OCI-LY1 (cell line): Measurements from ENCODE around the gene C1orf50.

Experiments used
- H2AFZ ChIP-seq: fragments of 200-600 bp; sonication (generic), shearing (Covaris generic); 2 replicates; pipeline ENCODE4 v1.6.0; 2014; ENCODE audit warnings: antibody characterized with exemption, mild to moderate bottlenecking, low read length
- H3F3A ChIP-seq: fragments of 200-600 bp; sonication (generic), shearing (Covaris generic); 2 replicates; pipeline ENCODE4 v1.6.0; 2014; ENCODE audit warnings: mild to moderate bottlenecking, antibody characterized with exemption, low read length, moderate library complexity; ENCODE audit not compliant: insufficient read depth
- H3K27ac ChIP-seq: fragments of 200-600 bp; sonication (generic); 2 replicates; pipeline ENCODE4 v1.5.1; 2014; ENCODE audit warnings: low read length, mixed run types, mild to moderate bottlenecking, low read depth; ENCODE audit not compliant: poor library complexity, severe bottlenecking
- H3K27me3 ChIP-seq: fragments of 200-600 bp; sonication (generic); 2 replicates; pipeline ENCODE4 v1.6.0; 2014; ENCODE audit warnings: antibody characterized with exemption, mild to moderate bottlenecking, low read length, moderate library complexity; ENCODE audit not compliant: insufficient read depth
- H3K36me3 ChIP-seq: fragments of 200-600 bp; sonication (generic); 2 replicates; pipeline ENCODE4 v1.6.1; 2014; ENCODE audit warnings: mild to moderate bottlenecking, antibody characterized with exemption, low read length, moderate library complexity, mixed read lengths; ENCODE audit not compliant: insufficient read depth
- H3K4me1 ChIP-seq: fragments of 200-600 bp; sonication (generic); 2 replicates; pipeline ENCODE4 v1.5.1; 2014; ENCODE audit warnings: mild to moderate bottlenecking, low read length, moderate library complexity; ENCODE audit not compliant: insufficient read depth, severe bottlenecking
- H3K4me2 ChIP-seq: fragments of 200-600 bp; sonication (generic), shearing (Covaris generic); 2 replicates; pipeline ENCODE4 v1.6.1; 2014; ENCODE audit warnings: low read length
- H3K4me3 ChIP-seq: fragments of 200-600 bp; sonication (generic); 2 replicates; pipeline ENCODE4 v1.5.1; 2014; ENCODE audit warnings: low read length, low read depth, mild to moderate bottlenecking, mixed read lengths; ENCODE audit not compliant: poor library complexity, severe bottlenecking
- H3K79me2 ChIP-seq: fragments of 200-600 bp; shearing (Covaris generic); 2 replicates; pipeline ENCODE4 v1.6.1; 2016; ENCODE audit warnings: mixed run types, low read length, mixed read lengths; ENCODE audit not compliant: insufficient read depth
- H3K9ac ChIP-seq: fragments of 200-600 bp; sonication (generic), shearing (Covaris generic); 2 replicates; pipeline ENCODE4 v1.6.1; 2014; ENCODE audit warnings: mild to moderate bottlenecking, low read length, mixed read lengths
- H3K9me2 ChIP-seq: fragments of 200-600 bp; sonication (generic), shearing (Covaris generic); 2 replicates; pipeline ENCODE4 v1.6.1; 2014; ENCODE audit warnings: low read depth, mild to moderate bottlenecking, low read length, mixed read lengths
- H3K9me3 ChIP-seq: fragments of 200-600 bp; shearing (Covaris generic); 2 replicates; pipeline ENCODE4 v1.6.1; 2014; ENCODE audit warnings: low read length, mixed read lengths
- H4K20me1 ChIP-seq: fragments of 200-600 bp; sonication (generic), shearing (Covaris generic); 2 replicates; pipeline ENCODE4 v1.6.0; 2016; ENCODE audit warnings: mild to moderate bottlenecking, low read length; ENCODE audit not compliant: insufficient read depth
- CTCF ChIP-seq: fragments of 200-600 bp; sonication (generic), shearing (Covaris generic); IDR thresholded peaks from 2 replicates; pipeline ENCODE4 v1.5.1; 2017; ENCODE audit warnings: mild to moderate bottlenecking, antibody characterized with exemption, low read length, moderate library complexity, mixed read lengths
- EZH2 ChIP-seq: fragments of 200-600 bp; sonication (generic), shearing (Covaris generic); IDR thresholded peaks from 2 replicates; pipeline ENCODE4 v1.8.0; 2017; ENCODE audit warnings: borderline replicate concordance, mixed run types, mild to moderate bottlenecking, antibody characterized with exemption, low read length, moderate library complexity, mixed read lengths

The C1orf50 gene

DNA sequence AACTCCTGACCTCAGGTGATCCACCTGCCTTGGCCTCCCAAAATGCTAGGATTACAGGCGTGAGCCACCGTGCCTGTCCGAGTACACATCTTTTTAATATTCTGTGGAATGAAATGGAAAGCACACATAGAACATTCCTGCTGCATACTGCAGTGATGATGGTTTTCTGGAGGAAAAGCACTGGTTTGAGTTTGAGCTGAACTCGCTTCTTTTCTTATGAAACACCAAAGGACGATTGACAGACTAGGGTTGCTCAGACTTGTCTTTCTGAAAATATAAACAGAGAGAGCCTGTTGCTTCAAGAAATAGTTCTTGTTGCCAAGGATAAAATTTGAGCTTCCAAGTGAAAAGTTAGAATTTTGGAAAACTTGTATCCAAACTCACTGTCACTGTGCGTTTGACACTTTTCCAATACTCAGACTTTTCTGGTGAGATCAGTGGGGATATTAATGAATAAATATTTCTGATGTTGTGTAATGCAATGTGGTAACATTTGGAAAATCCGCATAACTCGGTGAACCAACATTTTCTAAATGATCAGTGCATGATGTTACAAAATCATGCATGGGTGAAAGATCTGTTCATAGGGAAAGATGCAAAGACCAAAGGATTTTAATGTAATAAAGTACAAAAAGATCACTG lies 34.9 kb downstream of the C1orf50 start:
- Histone ChIP-seq H3K4me1 (peaks cover under 1% of the 10 kb centered on the region), H3K9me3 (0 out of 2 replicates have a peak, but pooled peaks cover 2% of the 10 kb centered on the region), H3F3A (no peaks in the 10 kb centered on the region), H3K4me2 (no peak overlapping the region), H3K4me3 (no peak overlapping the region), H3K27me3 (no peaks in the 10 kb centered on the region), H3K79me2 (no peaks in the 10 kb centered on the region), H3K9me2 (no peaks in the 10 kb centered on the region), H2AFZ (no peak overlapping the region), H3K36me3 (no peaks in the 10 kb centered on the region), H3K9ac (no peak overlapping the region), H3K27ac (no peak overlapping the region), H4K20me1 (no peaks in the 10 kb centered on the region)
- TF ChIP-seq EZH2 (no peak), CTCF (no peak)

DNA sequence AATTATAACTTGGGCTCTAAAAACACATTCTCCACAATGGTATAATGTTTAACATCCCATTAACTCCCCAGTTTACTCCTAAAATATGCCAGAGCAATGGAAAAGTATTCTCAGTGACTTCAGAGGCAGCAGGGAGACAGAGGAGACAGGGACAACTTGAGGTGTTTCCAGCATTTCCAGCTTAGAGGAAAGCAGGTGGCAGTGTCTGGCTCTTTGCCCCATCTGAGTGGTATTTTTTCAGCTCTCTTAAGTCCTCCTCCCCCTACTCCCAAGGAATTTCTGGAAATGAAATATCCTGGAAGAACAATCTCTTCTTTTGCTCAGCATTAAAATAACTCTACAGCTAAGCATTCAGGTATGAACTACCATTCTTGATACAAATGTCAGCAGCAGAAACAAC lies 39.1 kb downstream of the C1orf50 start:
- Histone ChIP-seq H3K4me2 (no peak overlapping the region), H3K27me3 (no peaks in the 10 kb centered on the region), H3K27ac (no peak overlapping the region), H4K20me1 (no peaks in the 10 kb centered on the region), H3K4me3 (no peak overlapping the region), H2AFZ (no peak overlapping the region), H3K79me2 (no peaks in the 10 kb centered on the region), H3F3A (no peaks in the 10 kb centered on the region), H3K9me2 (no peaks in the 10 kb centered on the region), H3K9me3 (0 out of 2 replicates have a peak, but pooled peaks cover 2% of the 10 kb centered on the region), H3K9ac (no peak overlapping the region), H3K4me1 (peaks cover 5% of the 10 kb centered on the region), H3K36me3 (no peaks in the 10 kb centered on the region)
- no peak for TF ChIP-seq EZH2
- TF ChIP-seq CTCF: no peak

- no peak for TF ChIP-seq CTCF
- TF ChIP-seq EZH2: no peak
These were observed 39.5 kb downstream of the C1orf50 start for GRCh38 chr1:42806593-42806992.

More at GRCh38 chr1:42806593-42806992, 39.5 kb downstream of the C1orf50 start:
- Histone ChIP-seq H3K79me2 (no peaks in the 10 kb centered on the region), H3K27me3 (no peaks in the 10 kb centered on the region), H4K20me1 (no peaks in the 10 kb centered on the region), H3K4me1 (peaks cover 5% of the 10 kb centered on the region), H3K9ac (no peak overlapping the region), H2AFZ (no peak overlapping the region), H3K4me2 (no peak overlapping the region), H3K27ac (no peak overlapping the region), H3F3A (no peaks in the 10 kb centered on the region), H3K9me3 (0 out of 2 replicates have a peak, but pooled peaks cover 2% of the 10 kb centered on the region), H3K36me3 (no peaks in the 10 kb centered on the region), H3K4me3 (no peak overlapping the region), H3K9me2 (no peaks in the 10 kb centered on the region)
